Ishikawa (cell line): Measurements from ENCODE around the gene CLSTN2.

Experiments used
- CEBPB ChIP-seq: IDR thresholded peaks from 2 replicates; pipeline ENCODE4 v1.6.1; 2012
- CREB1 ChIP-seq: IDR thresholded peaks from 2 replicates; pipeline ENCODE4 v1.6.1; 2012; ENCODE audit warnings: low read depth
- EGR1 ChIP-seq: IDR thresholded peaks from 2 replicates; pipeline ENCODE4 v1.6.1; 2012
- EP300 ChIP-seq: IDR thresholded peaks from 2 replicates; pipeline ENCODE4 v1.6.1; 2012; ENCODE audit warnings: borderline replicate concordance
- FOXM1 ChIP-seq: IDR thresholded peaks from 2 replicates; pipeline ENCODE4 v1.6.1; 2012; ENCODE audit warnings: low read depth, borderline replicate concordance
- MAX ChIP-seq: IDR thresholded peaks from 2 replicates; pipeline ENCODE4 v1.6.1; 2012
- NFIC ChIP-seq: IDR thresholded peaks from 2 replicates; pipeline ENCODE4 v1.6.1; 2012
- RAD21 ChIP-seq: IDR thresholded peaks from 2 replicates; pipeline ENCODE4 v1.6.1; 2012; ENCODE audit warnings: low read depth
- REST ChIP-seq: IDR thresholded peaks from 2 replicates; pipeline ENCODE4 v1.6.1; 2012; ENCODE audit warnings: low read depth, mild to moderate bottlenecking
- TAF1 ChIP-seq: IDR thresholded peaks from 2 replicates; pipeline ENCODE4 v1.6.1; 2012; ENCODE audit warnings: low read depth, mild to moderate bottlenecking
- TCF12 ChIP-seq: IDR thresholded peaks from 2 replicates; pipeline ENCODE4 v1.6.1; 2012; ENCODE audit warnings: low read depth
- TEAD4 ChIP-seq: IDR thresholded peaks from 2 replicates; pipeline ENCODE4 v1.6.1; 2012
- YY1 ChIP-seq: IDR thresholded peaks from 2 replicates; pipeline ENCODE4 v1.6.1; 2012; ENCODE audit warnings: low read depth
- ZBTB7A ChIP-seq: IDR thresholded peaks from 2 replicates; pipeline ENCODE4 v1.6.1; 2012; ENCODE audit warnings: low read depth
- TF ChIP-seq, protein P1 (sequence below): IDR thresholded peaks from 2 replicates; pipeline ENCODE4 v1.6.1; 2012

The CLSTN2 gene

DNA sequence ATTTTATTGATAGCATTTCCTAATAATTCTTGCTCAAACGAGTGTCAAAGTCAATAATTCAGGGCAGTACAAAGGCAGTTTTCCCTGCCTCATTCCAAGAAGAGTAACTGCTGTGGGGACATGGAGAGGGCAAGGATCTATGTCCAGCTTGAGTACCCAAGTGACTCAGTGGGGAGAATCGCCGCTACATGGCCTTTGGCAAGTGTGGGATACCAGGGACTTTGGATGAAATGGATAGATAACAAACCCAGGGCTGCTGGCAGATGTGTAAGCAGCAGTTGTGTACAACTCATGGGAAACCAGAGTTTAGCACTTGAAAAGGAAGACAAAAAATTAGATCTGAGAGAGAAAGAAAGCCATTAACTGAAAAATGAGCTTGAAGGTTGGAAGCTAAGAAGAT, 620.7 kb downstream of the CLSTN2 start:
- no peak for TF ChIP-seq YY1
- TF ChIP-seq TAF1: no peak
- no peak for TF ChIP-seq NFIC
- TF ChIP-seq FOXM1: no peak
- TF ChIP-seq EGR1: no peak
- no peak for TF ChIP-seq REST
- no peak for TF ChIP-seq EP300
- TF ChIP-seq, protein P1, sequence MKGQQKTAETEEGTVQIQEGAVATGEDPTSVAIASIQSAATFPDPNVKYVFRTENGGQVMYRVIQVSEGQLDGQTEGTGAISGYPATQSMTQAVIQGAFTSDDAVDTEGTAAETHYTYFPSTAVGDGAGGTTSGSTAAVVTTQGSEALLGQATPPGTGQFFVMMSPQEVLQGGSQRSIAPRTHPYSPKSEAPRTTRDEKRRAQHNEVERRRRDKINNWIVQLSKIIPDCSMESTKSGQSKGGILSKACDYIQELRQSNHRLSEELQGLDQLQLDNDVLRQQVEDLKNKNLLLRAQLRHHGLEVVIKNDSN: no peak

DNA sequence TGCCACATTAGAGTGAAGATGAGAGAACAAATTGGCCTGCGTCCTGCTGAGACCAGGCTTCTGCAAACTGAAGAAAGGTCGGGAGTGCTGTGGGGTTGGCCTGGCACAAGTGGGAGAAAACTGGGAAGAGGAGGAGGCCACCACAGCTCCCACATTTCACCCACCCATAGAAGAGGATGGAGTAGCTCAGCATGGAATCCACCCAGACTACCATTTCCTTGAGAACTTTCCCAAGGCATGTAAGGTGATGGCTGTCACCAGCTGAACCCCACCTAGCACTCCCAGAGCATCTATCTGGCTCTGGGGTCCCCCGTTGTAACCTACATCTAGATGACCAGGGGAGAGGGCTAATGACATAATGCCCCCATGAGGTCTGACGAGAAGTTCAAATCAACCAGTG, 622.5 kb downstream of the CLSTN2 start:
- TF ChIP-seq EGR1: no peak
- TF ChIP-seq, protein P1: no peak
- TF ChIP-seq NFIC: no peak
- no peak for TF ChIP-seq YY1

- TF ChIP-seq, protein P1: no peak
- TF ChIP-seq ZBTB7A: no peak
- no peak for TF ChIP-seq MAX
- no peak for TF ChIP-seq TAF1
- no peak for TF ChIP-seq FOXM1
- TF ChIP-seq TCF12: no peak
- no peak for TF ChIP-seq YY1
- no peak for TF ChIP-seq TEAD4
- no peak for TF ChIP-seq EGR1
- no peak for TF ChIP-seq NFIC
- no peak for TF ChIP-seq EP300
- TF ChIP-seq REST: no peak
- no peak for TF ChIP-seq CREB1
- no peak for TF ChIP-seq CEBPB
- no peak for TF ChIP-seq RAD21
Measured at GRCh38 chr3:140559546-140559945, 624.6 kb downstream of the CLSTN2 start.

DNA sequence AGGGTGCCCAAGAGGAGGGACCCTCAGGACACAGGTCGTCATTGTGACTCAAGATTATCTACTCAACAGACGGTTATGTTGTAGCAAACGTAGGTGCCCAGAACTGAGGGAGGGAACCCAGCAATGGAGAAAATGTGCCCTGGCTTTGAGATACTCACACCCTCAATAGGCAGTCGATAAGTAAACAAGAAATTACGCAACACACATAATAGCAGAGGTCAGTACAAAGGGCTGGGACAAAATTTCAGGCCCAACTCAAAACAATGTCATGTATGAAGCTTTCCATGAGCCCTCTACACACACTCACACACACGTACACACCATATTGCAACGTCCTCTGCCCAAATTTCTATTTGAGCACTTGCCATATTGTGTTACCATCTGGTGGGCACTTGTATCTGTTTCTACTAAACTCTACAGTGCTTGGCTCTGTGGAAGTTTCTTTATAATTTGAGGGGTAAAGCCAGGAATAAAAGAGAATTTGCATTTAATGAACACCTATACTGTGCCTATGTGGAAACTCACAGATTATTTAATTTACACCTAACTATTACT, 628.3 kb downstream of the CLSTN2 start:
- no peak for TF ChIP-seq CREB1
- TF ChIP-seq TCF12: no peak
- TF ChIP-seq EGR1: no peak
- no peak for TF ChIP-seq EP300
- no peak for TF ChIP-seq REST
- no peak for TF ChIP-seq TAF1
- no peak for TF ChIP-seq NFIC
- TF ChIP-seq YY1: no peak
- no peak for TF ChIP-seq TEAD4
- TF ChIP-seq ZBTB7A: no peak
- TF ChIP-seq RAD21: no peak
- TF ChIP-seq, protein P1: no peak
- no peak for TF ChIP-seq FOXM1
- no peak for TF ChIP-seq MAX
